Stomach (tissue), 4 donors: Measurements from ENCODE around the gene NHS.

Source experiments
- POLR2AphosphoS5 ChIP-seq, 3 donors: sonication (generic); formaldehyde crosslinking; IDR thresholded peaks; one replicate each; pipeline ENCODE4 v1.6.1; 2016; ENCODE audit warnings: antibody characterized with exemption in 3 of 3
- TF ChIP-seq, protein P1 (sequence below), 7 experiments: fragments of 450-650 bp in 4 of 7; fragments of 200-600 bp in 3 of 7; sonication (generic) in 3 of 7; IDR thresholded peaks; one replicate each; pipeline ENCODE4 v1.5.1; 2016 to 2019; ENCODE audit warnings: antibody characterized with exemption in 7 of 7, control low read depth in 2 of 7, mild to moderate bottlenecking in 1 of 7

DNA sequence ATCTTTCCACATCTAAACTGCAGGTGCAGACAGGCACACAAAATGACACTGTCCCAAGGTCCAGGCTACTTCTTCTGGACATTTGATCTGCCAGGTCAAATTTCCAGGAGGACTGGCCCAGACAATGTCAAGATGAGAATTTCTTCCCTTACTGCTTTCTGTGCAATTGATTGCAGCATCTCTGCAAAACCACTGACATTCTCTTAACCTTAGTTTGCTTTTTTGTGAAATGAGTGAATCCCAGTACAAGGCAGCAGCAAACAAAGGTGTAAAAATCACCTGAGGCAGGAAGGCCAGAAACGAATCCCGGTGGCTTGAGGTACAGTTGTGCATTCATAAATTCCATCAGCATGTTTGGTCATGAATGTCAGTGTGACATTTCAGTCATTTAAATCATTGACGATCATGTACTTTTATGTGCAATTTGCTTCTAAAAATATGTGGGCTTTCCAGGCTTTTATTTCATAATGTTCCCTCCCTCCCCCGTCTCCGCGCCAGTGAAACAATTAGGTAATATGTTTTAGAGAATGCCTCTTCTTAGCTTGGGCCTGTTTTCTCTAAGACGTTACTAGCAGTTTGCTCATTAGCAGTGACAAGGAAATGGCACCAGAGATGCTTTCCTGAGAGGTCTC, 39.1 kb downstream of the NHS start:
- TF ChIP-seq, protein P1, sequence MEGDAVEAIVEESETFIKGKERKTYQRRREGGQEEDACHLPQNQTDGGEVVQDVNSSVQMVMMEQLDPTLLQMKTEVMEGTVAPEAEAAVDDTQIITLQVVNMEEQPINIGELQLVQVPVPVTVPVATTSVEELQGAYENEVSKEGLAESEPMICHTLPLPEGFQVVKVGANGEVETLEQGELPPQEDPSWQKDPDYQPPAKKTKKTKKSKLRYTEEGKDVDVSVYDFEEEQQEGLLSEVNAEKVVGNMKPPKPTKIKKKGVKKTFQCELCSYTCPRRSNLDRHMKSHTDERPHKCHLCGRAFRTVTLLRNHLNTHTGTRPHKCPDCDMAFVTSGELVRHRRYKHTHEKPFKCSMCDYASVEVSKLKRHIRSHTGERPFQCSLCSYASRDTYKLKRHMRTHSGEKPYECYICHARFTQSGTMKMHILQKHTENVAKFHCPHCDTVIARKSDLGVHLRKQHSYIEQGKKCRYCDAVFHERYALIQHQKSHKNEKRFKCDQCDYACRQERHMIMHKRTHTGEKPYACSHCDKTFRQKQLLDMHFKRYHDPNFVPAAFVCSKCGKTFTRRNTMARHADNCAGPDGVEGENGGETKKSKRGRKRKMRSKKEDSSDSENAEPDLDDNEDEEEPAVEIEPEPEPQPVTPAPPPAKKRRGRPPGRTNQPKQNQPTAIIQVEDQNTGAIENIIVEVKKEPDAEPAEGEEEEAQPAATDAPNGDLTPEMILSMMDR (IDR thresholded peaks at IDR 0.05): no peak
- TF ChIP-seq POLR2AphosphoS5 (IDR thresholded peaks at IDR 0.05): no peak
